GM10266 (cell line): Measurements from ENCODE around the gene DHX40.

Source experiments
- DNase-seq: peaks from one replicate; pipeline ENCODE4 v3.0.0; 2012; ENCODE audit errors: extremely low spot score
- TF ChIP-seq, protein P1 (sequence below): IDR thresholded peaks from 2 replicates; pipeline ENCODE4 v1.5.1; 2012; ENCODE audit warnings: mild to moderate bottlenecking, low read depth; ENCODE audit not compliant: control insufficient read depth, insufficient read depth; ENCODE audit errors: missing control alignments

Gene DHX40

DNA sequence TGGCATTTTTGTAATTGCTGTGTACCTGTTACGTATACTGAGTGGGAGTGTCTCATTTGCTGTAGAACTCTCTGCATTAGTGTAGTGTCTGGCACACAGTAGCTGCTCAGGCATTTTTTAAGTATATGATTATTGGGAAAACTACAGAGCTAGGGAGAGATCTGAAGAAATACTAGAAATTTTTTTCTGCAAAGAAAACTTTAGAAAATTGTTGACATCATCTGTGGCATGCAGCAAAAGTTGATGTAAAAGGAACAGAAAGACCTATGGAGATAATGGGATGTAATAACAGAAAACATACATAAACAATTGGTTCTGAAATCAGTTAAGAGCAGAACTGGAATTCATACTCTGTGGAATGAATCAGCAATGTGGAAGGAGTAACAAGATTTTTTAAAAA lies 65.9 kb downstream of the DHX40 start:
- no peak for DNase-seq
- TF ChIP-seq, protein P1, sequence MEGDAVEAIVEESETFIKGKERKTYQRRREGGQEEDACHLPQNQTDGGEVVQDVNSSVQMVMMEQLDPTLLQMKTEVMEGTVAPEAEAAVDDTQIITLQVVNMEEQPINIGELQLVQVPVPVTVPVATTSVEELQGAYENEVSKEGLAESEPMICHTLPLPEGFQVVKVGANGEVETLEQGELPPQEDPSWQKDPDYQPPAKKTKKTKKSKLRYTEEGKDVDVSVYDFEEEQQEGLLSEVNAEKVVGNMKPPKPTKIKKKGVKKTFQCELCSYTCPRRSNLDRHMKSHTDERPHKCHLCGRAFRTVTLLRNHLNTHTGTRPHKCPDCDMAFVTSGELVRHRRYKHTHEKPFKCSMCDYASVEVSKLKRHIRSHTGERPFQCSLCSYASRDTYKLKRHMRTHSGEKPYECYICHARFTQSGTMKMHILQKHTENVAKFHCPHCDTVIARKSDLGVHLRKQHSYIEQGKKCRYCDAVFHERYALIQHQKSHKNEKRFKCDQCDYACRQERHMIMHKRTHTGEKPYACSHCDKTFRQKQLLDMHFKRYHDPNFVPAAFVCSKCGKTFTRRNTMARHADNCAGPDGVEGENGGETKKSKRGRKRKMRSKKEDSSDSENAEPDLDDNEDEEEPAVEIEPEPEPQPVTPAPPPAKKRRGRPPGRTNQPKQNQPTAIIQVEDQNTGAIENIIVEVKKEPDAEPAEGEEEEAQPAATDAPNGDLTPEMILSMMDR = no peak

DNA sequence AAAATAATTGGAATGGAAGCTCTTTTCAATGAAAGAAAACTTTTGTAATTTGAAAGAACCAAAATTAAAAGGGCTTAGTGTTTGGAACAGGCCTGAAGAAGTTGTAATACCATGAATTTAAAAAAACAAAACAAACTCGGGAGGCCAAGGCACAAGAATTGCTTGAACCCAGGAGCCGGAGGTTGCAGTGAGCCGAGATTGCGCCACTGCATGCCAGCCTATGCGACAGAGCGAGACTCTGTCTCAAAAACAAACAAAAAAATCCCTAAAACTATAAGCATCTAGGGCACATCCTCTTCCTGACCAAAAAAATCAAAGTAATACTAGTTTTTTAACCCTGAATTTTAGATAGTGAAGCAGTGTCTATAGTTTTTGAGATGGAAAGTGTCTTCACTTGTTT lies 67.0 kb downstream of the DHX40 start:
- TF ChIP-seq, protein P1 = no peak
- DNase-seq = no peak

DNA sequence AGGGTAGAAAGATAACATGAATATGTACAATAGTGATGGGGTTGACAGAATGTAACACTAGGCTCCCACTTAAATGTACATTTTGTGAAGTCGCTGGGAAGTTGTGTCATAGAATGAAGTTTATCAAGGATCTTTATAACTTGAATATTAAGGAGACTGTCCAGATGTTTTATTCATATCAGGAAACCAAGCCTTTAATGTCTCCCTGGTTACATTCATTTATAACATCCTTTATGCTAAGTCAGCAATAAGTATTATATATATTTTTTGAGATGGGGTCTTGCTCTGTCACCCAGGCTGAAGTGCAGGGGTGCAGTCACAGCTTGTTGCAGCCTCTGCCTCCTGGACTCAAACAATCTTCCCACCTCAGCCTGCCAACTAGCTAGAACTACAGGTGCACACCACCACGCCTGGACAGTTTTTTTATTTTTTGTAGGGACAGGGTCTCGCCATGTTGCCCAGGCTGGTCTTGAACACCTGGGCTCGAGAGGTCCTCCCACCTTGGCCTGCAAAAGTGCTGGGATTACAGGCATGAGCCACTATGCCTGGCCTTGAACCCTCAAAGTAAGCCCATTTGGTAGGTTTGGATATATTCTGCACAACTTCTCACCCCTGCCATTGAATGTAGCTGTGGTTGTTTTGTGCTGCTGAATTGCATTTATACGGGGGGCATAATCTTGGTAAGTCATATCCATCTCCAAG lies 68.4 kb downstream of the DHX40 start:
- no peak for DNase-seq
- TF ChIP-seq, protein P1 = no peak

DNA sequence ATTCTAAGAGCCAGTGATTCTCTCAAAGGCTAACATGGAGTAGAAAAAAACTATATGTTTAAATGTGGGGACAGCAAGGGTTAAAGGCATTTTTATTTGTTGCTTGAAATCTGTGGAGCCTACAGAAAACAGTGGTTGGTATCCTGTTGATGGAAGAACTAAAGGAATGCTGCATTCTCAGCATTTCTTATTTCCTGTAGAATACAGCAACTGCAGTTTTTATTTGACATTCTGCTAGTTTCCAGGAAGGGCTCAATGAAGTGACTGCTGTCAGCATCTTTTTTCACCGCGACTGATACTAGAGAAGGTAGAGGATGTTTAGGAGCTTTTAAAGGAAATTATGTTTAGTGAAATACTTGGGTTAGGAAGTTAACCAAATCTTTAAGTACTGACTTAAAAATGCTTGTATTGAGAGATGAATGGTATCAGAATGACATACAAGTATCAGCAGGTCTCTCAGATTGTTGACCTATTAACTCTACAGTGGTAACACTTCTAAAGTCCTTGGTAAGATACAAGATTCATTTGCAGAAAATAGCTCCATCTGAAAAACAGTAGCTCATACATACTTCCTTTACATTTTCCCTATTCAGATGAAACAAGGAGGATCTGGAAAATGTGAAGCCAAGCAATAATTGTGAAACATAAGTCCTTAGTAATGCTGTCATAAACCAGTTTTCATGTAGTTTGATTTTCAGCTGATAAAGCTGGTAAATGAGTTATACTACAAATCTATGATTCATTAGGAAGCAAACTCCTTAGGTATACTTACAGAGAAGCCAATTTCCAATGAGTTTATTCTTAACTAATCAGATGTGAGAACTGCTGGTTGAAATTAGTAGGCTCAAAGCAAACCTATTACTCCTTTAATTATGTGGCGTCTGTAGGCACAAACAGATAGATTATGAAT lies 69.5 kb downstream of the DHX40 start:
- no peak for DNase-seq

DNA sequence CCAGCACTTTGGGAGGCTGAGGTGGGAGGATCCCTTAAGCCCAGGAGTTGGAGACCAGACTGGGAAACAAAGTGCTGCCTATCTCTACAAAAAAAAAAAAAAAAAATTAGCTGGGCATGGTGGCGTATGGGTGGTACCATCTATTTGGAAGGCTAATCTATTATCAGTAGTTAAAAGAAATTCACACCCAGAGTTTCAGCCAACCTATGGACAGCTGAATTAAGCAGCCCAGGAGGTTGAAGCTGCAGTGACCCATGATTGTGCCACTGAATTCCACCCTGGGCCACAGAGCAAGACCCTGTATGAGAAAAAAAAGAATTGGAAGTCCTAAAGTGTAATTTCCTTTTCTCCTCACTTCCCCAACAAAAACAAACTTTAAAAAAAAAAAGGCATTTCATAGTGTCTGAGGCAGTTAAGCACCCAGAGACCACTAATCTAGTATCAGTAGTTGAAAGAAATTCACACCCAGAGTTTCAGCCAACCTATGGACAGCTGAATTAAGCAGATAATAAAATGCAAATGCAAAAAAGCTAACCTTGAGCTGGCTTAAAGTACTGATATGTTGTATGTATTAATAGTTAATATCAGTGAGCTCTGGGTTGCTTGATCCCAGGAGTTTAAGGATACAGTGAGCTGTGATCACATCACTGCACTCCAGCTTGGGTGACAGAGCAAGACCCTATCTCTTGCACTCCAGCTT lies 72.4 kb downstream of the DHX40 start:
- DNase-seq = no peak
- TF ChIP-seq, protein P1 = no peak

More for the DNA sequence above, 69.5 kb downstream of the DHX40 start:
- TF ChIP-seq, protein P1 = no peak

DNA sequence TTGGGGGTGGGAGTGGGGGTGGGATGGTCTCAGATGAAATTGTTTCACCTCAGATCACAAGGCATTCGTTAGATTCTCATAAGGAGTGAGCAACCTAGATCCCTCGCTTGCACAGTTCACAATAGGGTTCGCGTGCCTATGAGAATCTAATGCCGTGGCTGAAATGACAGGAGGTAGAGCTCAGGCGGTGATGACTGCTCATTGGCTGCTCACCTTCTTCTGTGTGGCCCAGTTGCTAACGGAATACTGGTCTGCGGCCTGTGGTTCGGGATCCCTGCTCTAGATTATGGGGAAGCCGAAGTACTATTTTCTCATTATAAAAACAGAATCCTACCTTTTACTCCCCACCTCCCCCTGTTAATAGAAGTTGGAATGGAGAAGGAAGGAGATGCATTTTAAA lies 73.1 kb downstream of the DHX40 start:
- DNase-seq = no peak
- TF ChIP-seq, protein P1 = no peak
